ENCODE measurements around the gene SRRD.

GRCh38 chr22:26482161-26482560 is 1.5 kb upstream of the SRRD start:
- no peak for TF ChIP-seq CTCF (IDR thresholded peaks at IDR 0.05)
- TF ChIP-seq POLR2AphosphoS5 (IDR thresholded peaks at IDR 0.05): no peak
- TF ChIP-seq POLR2A (IDR thresholded peaks at IDR 0.05): no peak

Measured in breast epithelium (tissue), 3 donors.